Omental fat pad (tissue), 4 donors: ENCODE measurements around the gene ALKAL2. TPM values are rescaled to one million over a fixed set of nuclear protein-coding genes. Genes with fewer than 3 reads are reported as not detected.
A peak's percentile ranks its signal among the peaks of the same experiment; 100 is the strongest.

Source experiments
- ATAC-seq: fragments of 150-250 bp; one replicate; pipeline ENCODE4 v1.9.1; 2016; ENCODE audit warnings: mild to moderate bottlenecking, moderate library complexity; ENCODE audit not compliant: low FRiP score
- DNase-seq: peaks from one replicate; pipeline ENCODE4 v3.0.0-alpha.2; 2019; ENCODE audit warnings: low spot score
- CTCF ChIP-seq, 3 donors: fragments of 450-650 bp; IDR thresholded peaks; one replicate each; pipeline ENCODE4 v1.5.1; 2016 to 2017; ENCODE audit warnings: antibody characterized with exemption in 3 of 3, mild to moderate bottlenecking in 3 of 3, moderate library complexity in 2 of 3
- total RNA-seq, 4 donors: library from RNA; depleted of rRNA; stranded (reverse); fragments of >200 nt; gene quantifications; one replicate each; pipeline ENCODE4 v1.1.0, GENCODE V29; 2016

The ALKAL2 gene
- total RNA-seq, 4 donors from 2014 or later: 4.8 to 45.6 (median 17.0) TPM

GRCh38 chr2:271917-272316 lies 16.0 kb downstream of the ALKAL2 start:
- ATAC-seq (no peak), DNase-seq (no peak)
- TF ChIP-seq CTCF (IDR thresholded peaks at IDR 0.05): no peak

- DNase-seq (no peak), ATAC-seq (no peak)
- TF ChIP-seq CTCF (IDR thresholded peaks at IDR 0.05): no peak
These were observed 17.0 kb downstream of the ALKAL2 start for GRCh38 chr2:270861-271260.

GRCh38 chr2:269356-270030 lies 18.4 kb downstream of the ALKAL2 start:
- no peak for TF ChIP-seq CTCF (IDR thresholded peaks at IDR 0.05)
- DNase-seq (no peak), ATAC-seq (no peak)

- DNase-seq (no peak), ATAC-seq (no peak)
- TF ChIP-seq CTCF (IDR thresholded peaks at IDR 0.05): no peak
These were observed 19.6 kb downstream of the ALKAL2 start for GRCh38 chr2:268323-268722.

GRCh38 chr2:264493-265468 lies 23.1 kb downstream of the ALKAL2 start, which contains the start of gene ACP1:
TSS of gene ACP1 (plus strand) at chr2:264947. CDS start at chr2:264965, 18 bp downstream.
- ATAC-seq: peak; percentile 98
- DNase-seq: peak; percentile 82
- no peak for TF ChIP-seq CTCF (IDR thresholded peaks at IDR 0.05)

- ATAC-seq (peak; percentile 21), DNase-seq (no peak)
- TF ChIP-seq CTCF (IDR thresholded peaks at IDR 0.05): no peak
These were observed 24.0 kb downstream of the ALKAL2 start, which contains the start of gene SH3YL1 for GRCh38 chr2:263774-264492. TSS of gene SH3YL1 (minus strand) at chr2:264032. CDS start at chr2:263984, 48 bp downstream.
